NCI-H1694 (cell line): ENCODE data around the gene CAND2.

ENCODE experiments used
- DNase-seq: peaks from one replicate; lab custom pipeline; 2025; lab: John Stamatoyannopoulos, UW

CAND2 gene

DNA sequence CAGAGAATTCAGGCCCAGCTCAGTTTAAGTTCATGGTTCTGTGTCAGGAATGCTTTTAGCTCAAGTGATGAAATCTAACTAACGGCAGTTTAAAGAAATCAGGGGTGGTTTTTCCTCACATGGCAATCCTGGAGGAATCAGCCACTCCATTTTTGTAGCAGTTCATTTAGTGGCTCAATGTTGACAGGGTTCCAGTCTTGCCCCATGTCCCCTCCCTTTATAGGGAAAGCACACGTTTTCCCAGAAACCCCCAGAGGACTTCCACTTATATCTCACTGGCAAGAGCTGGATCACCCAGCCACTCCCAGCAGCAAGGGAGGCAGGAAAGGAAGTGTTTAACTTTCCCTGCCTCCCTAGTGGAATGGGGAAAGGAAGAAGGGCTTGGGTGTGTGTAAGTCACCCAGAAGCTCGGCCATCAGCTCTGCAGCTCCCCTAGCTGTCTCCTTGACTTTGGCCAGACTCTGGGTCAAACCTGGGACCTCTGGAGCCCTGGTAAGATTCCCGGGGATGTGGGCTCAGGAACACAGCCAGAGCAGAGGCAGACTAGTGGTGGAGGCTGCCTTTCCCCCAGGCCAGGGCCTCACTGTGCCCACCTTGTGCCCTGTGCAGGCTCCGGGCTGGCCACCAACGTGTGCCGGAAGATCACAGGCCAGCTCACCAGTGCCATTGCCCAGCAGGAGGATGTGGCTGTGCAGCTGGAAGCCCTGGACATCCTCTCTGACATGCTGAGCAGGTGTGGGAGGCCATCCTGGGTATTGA, 11.3 kb downstream of the CAND2 start:
- no peak for DNase-seq

DNA sequence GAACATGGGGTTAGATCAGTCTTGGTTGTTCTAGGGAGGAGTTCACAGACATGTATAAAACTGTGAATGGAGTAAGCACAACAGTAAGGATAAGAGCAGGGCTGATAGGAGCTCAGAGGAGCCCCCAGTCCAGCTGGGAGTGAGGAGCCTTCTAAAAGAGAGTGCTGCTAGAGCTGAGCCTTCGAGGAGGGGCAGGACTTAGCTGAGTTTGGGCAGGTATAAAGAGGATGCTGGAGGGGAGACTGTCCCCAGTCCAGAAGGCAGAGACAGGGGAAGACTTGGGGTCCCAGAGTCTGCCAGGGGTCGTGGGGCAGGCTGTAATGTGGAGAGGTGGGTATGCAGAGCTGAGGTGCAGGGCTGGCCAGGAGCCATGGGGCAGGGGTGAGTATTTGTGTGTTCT, 12.1 kb downstream of the CAND2 start:
- no peak for DNase-seq

- DNase-seq = no peak
Observed at GRCh38 chr3:12809001-12809400, 12.5 kb downstream of the CAND2 start.

DNA sequence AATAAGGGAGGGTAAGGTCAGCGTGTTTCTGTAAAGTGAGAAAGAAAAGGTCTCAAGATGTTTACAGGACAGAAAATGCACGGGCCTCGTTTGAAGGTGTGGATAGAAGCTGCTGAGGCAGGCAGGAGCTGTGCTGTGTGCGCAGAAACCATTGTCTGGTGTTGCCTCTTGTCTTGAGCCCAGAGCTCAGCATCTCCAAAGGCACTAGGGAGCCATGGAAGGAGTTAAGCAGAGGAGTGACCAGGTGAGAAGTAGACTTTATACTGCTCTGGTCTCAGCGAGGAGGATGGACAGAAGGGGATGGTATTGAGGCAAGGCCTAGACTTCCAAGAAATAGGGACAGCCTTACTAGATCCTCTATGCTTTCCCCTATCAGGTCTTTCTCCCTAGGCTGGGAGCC, 13.0 kb downstream of the CAND2 start:
- no peak for DNase-seq

DNA sequence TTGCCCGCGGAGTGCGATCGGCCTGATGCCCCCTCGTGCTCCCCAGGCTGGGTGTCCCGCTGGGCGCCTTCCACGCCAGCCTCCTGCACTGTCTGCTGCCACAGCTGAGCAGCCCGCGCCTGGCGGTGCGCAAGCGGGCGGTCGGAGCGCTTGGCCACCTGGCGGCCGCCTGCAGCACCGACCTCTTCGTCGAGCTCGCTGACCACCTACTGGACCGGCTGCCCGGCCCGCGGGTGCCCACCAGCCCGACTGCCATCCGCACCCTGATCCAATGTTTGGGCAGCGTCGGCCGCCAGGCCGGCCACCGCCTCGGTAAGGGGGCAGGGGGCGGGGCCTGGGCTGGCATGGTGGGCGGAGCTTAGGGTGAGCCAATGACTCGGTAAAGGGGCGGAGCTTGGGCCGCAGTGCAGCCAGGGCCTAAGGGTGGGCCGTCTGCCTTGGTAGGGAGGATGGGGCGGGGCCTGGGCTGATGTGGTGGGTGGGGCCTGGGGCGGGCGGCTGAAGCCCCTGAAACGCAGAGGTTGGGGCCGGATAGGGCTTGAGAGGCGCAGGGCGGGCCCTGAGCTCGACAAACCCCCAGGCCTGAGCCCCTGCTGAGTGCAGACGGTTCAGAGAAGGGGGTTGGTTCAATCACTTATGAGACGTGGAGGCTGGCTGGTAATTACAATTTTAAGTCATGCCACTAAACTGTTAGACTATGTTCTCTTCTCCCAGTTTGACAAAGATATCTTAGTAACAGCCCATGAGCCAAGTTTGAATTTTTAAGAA, 13.7 kb downstream of the CAND2 start:
- no peak for DNase-seq

GRCh38 chr3:12810961-12811360, 14.5 kb downstream of the CAND2 start:
- no peak for DNase-seq

GRCh38 chr3:12812812-12813211, 16.3 kb downstream of the CAND2 start:
- DNase-seq = no peak

DNA sequence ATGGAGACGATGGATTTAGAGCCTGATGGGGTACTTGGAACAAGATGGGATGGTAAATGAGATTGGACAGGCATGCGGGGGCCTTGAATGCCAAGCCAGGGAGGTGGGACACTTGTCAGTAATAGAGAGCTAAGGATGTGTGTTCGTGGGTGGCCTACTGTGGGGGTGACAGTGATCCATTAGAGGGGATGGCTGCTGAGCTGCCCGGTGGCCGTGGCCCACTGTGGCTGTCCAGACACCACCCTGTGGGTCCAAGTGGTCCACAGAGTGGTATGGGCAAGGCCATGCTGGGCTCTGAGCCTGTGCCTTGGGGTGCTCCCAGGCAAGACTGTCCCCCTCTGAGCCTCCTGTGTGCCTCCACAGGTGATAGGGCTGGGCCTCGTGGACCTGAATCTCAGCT, 17.5 kb downstream of the CAND2 start:
- DNase-seq = no peak

- no peak for DNase-seq
Observed at GRCh38 chr3:12815078-12815477, 18.6 kb downstream of the CAND2 start.

DNA sequence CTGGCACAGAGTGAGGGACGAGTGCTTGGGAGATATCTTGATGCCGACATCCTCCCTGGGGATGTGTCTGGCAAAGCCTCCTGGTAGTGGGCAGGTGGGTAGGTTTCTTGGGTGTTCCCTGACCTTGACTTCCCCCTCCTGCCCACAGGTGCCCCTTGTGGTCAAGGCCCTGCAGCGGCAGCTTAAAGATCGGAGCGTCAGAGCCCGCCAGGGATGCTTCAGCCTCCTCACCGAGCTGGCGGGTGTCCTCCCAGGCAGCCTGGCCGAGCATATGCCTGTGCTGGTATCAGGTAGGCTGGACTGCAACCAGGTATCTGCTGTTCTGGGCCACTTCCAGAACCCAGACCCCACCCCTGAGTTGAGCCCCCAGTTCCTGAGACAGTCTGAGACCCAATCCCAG, 19.2 kb downstream of the CAND2 start:
- no peak for DNase-seq

GRCh38 chr3:12816521-12817342, 20.3 kb downstream of the CAND2 start:
- DNase-seq = no peak

GRCh38 chr3:12817343-12817710, 20.8 kb downstream of the CAND2 start:
- DNase-seq = no peak

GRCh38 chr3:12818273-12818672, 21.8 kb downstream of the CAND2 start:
- DNase-seq = no peak

DNA sequence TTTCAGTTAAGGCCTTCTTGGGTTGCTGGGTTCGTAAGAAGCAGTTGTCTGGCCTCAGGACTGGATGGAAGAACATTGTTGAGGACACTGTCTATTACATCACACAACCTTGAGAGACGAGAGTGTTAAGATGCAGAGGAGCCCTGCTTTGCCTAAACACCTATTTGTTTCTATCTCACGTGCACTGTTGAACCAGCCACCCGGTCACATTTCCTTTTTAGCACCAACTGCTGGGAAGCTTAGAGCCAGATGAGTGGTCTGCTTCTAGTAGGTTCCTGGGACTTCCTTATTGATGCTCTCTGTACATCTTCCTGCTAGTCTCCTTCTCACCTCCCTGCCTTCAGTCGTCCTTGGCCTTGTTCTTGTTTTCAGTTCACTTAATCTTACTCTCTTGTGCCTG, 22.3 kb downstream of the CAND2 start:
- DNase-seq = no peak

- no peak for DNase-seq
Observed at GRCh38 chr3:12822725-12823373, 26.4 kb downstream of the CAND2 start.

DNA sequence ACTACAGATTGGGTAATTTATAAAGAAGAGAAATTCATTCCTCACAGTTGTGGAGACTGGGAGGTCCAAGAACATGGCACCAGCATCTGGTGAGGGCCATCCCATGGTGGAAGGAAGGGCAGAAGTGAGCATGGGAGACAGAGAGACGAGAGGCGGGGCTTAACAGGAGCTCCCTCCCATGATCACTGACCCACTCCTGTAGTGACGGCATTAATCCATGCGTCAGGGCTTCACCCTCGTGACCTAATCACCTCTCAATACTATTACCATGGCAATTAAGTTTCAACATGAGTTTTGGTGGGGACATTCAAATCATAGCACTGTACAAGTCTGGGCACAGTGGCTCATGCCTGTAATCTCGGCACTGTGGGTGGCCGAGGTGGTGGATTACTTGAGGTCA, 27.8 kb downstream of the CAND2 start:
- no peak for DNase-seq

GRCh38 chr3:12825156-12825555, 28.7 kb downstream of the CAND2 start:
- DNase-seq = no peak

GRCh38 chr3:12828751-12829150, 32.3 kb downstream of the CAND2 start:
- DNase-seq = no peak

DNA sequence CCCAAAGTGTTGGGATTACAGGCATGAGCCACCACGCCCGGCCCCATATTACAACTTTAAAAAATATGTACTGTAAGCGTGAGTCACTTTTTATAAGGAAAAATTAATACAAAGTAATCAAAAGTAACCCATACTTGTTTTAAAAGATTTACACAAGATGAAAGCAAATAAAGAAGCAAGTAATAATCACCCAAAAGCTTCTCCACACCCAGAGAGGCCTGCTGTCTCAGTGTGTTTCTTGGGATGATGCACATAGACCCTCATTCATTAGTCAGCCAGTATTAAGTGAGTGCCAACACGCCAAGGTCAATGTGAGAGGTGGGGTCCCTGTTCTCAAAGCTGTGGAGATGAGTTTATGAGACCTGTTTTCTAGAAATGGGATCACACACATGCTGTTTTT, 32.9 kb downstream of the CAND2 start:
- no peak for DNase-seq

- no peak for DNase-seq
Observed at GRCh38 chr3:12829886-12830784, 33.7 kb downstream of the CAND2 start.

GRCh38 chr3:12830785-12831156, 34.3 kb downstream of the CAND2 start:
- no peak for DNase-seq
